ENCODE data around the gene HOXD1. TPM values are rescaled to one million over a fixed set of nuclear protein-coding genes. Genes with fewer than 3 reads are reported as not detected.

The HOXD1 gene
- 9.8 TPM for total RNA-seq

GRCh38 chr2:176187899-176188773 lies at the start of gene HOXD1:
Gene HOXD1 (plus strand): TSS chr2:176188668. CDS start chr2:176188802, 134 bp downstream.
- peaks cover 6% of the 10 kb centered on the region for H3K27me3 ChIP-seq

GRCh38 chr2:176138923-176139660 lies 49.4 kb upstream of the HOXD1 start:
- H3K36me3 ChIP-seq, result no peaks in the 10 kb centered on the region
- no peak for TF ChIP-seq CTCF (IDR thresholded peaks at IDR 0.05)
- H3K27me3 ChIP-seq, result no peaks in the 10 kb centered on the region
- peak overlapping the region; percentile 58 to 64 for H3K4me3 ChIP-seq
- peaks cover 0 to 14% of the 10 kb centered on the region in 2 donors for H3K4me1 ChIP-seq
- H3K9me3 ChIP-seq, result no peaks in the 10 kb centered on the region
- peak in 1 of 2 donors; percentile 58 for DNase-seq (ENCODE audit: low spot score in 2 of 2)
- H3K27ac ChIP-seq, result peak overlapping the region; percentile 44 to 56
- intact Hi-C loops (cut with DNase I), result loop anchor here (5.0 kb wide), 2 partner anchors 128 to 253 kb away; partner anchors contain the start of gene MTX2

More at GRCh38 chr2:176187899-176188773, at the start of gene HOXD1:
- Histone ChIP-seq H3K4me3 (peak within 1 kb of the TSS; percentile 79), H3K27ac (no peak within 1 kb of the TSS), H3K4me1 (peaks cover 3 to 12% of the 10 kb centered on the region in 2 donors), H3K9me3 (no peaks in the 10 kb centered on the region), H3K36me3 (no peaks in the 10 kb centered on the region)
- TF ChIP-seq CTCF (IDR thresholded peaks at IDR 0.05), result no peak
- intact Hi-C loops (cut with DNase I), result loop anchor here (5.0 kb wide), 1 partner anchor 46 kb away; no protein-coding TSS in a partner anchor
- no peak for DNase-seq (ENCODE audit: low spot score in 2 of 2)

DNA sequence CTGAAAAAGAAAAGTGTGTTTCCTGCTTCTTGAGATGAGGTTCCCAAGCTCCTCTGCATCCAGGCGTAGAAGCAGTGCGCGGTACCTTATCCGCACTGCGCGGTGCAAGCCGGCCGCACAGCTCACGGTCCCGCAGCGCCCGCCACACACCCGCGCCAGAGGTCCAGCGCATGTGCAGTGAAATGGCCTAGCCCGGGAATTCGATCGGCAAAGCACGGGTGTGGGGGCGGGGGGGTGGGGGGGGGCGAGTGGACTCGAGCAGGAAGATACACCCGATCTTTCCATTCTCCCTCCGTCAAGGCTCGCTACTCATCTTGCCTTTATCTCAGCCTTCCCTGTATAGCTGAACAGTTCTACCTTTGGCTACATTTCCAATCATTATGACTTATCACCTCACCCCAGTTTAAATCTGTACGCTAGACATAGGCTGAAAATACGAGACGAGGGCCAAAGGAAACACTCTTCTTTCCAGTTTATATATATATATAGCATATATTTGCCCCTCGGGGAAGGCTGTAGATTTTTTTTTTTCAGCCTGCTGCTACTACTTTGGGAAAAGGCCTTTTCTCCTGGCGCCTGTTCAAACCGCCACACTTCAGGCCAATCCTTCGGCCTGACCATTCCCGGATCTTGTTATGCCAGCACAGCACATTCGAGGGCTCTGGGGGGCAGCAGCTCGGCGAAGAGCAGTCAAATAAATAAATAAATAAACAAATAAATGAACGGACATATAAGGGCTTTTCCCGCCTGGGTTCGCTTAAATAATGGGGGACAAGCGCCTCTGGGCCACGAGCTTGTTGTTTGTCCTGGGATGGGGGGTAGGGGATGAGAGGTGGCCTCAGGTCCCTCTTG lies 48.6 kb upstream of the HOXD1 start:
- no peaks in the 10 kb centered on the region for H3K27me3 ChIP-seq
- peak in 1 of 2 donors; percentile 70 for DNase-seq (ENCODE audit: low spot score in 2 of 2)
- peaks cover 0 to 14% of the 10 kb centered on the region in 2 donors for H3K4me1 ChIP-seq
- H3K9me3 ChIP-seq, result no peaks in the 10 kb centered on the region
- H3K36me3 ChIP-seq, result peaks cover 0 to 3% of the 10 kb centered on the region in 2 donors
- intact Hi-C loops (cut with DNase I), result loop anchor here (1.0 to 5.0 kb wide), 6 partner anchors 47 to 498 kb away; partner anchors contain the start of genes HOXD1 and MTX2
- H3K4me3 ChIP-seq, result peak overlapping the region; percentile 58 to 64
- no peak for TF ChIP-seq CTCF (IDR thresholded peaks at IDR 0.05)
- H3K27ac ChIP-seq, result peak overlapping the region; percentile 44 to 56

GRCh38 chr2:176140513-176141317 lies 47.8 kb upstream of the HOXD1 start:
- no peaks in the 10 kb centered on the region for H3K27me3 ChIP-seq
- no peaks in the 10 kb centered on the region for H3K9me3 ChIP-seq
- peaks cover 0 to 3% of the 10 kb centered on the region in 2 donors for H3K36me3 ChIP-seq
- intact Hi-C loops (cut with DNase I), result loop anchor here (1.0 to 5.0 kb wide), 4 partner anchors 47 to 498 kb away; partner anchors contain the start of gene HOXD1
- peak in 1 of 2 donors; percentile 85 for DNase-seq (ENCODE audit: low spot score in 2 of 2)
- peaks cover 0 to 8% of the 10 kb centered on the region in 2 donors for H3K4me1 ChIP-seq
- H3K27ac ChIP-seq, result peak overlapping the region; percentile 44 to 56
- TF ChIP-seq CTCF (IDR thresholded peaks at IDR 0.05), result peak; percentile 93 to 98 (median 96)
- peak overlapping the region; percentile 58 to 64 for H3K4me3 ChIP-seq
